HepG2 (cell line): ENCODE data around the gene RMRP. TPM values are rescaled to one million over a fixed set of nuclear protein-coding genes. Genes with fewer than 3 reads are reported as not detected.

Source experiments
- DRAP1 ChIP-seq: IDR thresholded peaks from 2 replicates; pipeline ENCODE4 v1.6.1; 2016; ENCODE audit warnings: missing genetic modification reagents, missing compliant biosample characterization
- KLF9 ChIP-seq: IDR thresholded peaks from 2 replicates; pipeline ENCODE4 v1.6.1; 2016; ENCODE audit warnings: low read depth
- MED13 ChIP-seq: sonication (generic); formaldehyde crosslinking; IDR thresholded peaks from 2 replicates; pipeline ENCODE4 v1.5.0; 2020; ENCODE audit warnings: missing genetic modification reagents
- MTERF4 ChIP-seq: sonication (generic); formaldehyde crosslinking; IDR thresholded peaks from 2 replicates; pipeline ENCODE4 v1.8.0; 2023; ENCODE audit warnings: mild to moderate bottlenecking, missing genetic modification reagents
- POGK ChIP-seq: sonication (generic); formaldehyde crosslinking; conservative IDR thresholded peaks from 2 replicates; pipeline ENCODE4 v1.8.0; 2022; ENCODE audit warnings: mild to moderate bottlenecking, moderate library complexity, missing genetic modification reagents
- POGZ ChIP-seq: sonication (generic); formaldehyde crosslinking; IDR thresholded peaks from 2 replicates; pipeline ENCODE4 v1.4.0; 2020; ENCODE audit warnings: mild to moderate bottlenecking, missing genetic modification reagents
- SNAPC4 ChIP-seq: sonication (generic); formaldehyde crosslinking; IDR thresholded peaks from 2 replicates; pipeline ENCODE4 v1.4.0; 2020; ENCODE audit warnings: mild to moderate bottlenecking, missing genetic modification reagents
- TRAFD1 ChIP-seq: sonication (generic); formaldehyde crosslinking; IDR thresholded peaks from 2 replicates; pipeline ENCODE4 v1.5.1; 2020; ENCODE audit warnings: missing genetic modification reagents, mild to moderate bottlenecking, borderline replicate concordance
- TRIM22 ChIP-seq: fragments of 450-650 bp; IDR thresholded peaks from 2 replicates; pipeline ENCODE4 v1.6.1; 2017
- TSC22D2 ChIP-seq: sonication (generic); formaldehyde crosslinking; IDR thresholded peaks from 2 replicates; pipeline ENCODE4 v1.5.1; 2020; ENCODE audit warnings: missing genetic modification reagents, mild to moderate bottlenecking, borderline replicate concordance
- ZMYM3 ChIP-seq: sonication (generic); formaldehyde crosslinking; IDR thresholded peaks from 2 replicates; pipeline ENCODE4 v1.5.1; 2020; ENCODE audit warnings: mild to moderate bottlenecking, missing genetic modification reagents
- ZNF251 ChIP-seq: sonication (generic); formaldehyde crosslinking; IDR thresholded peaks from 2 replicates; pipeline ENCODE4 v1.9.0; 2021; ENCODE audit warnings: mild to moderate bottlenecking, missing genetic modification reagents
- ZNF34 ChIP-seq: sonication (generic); formaldehyde crosslinking; IDR thresholded peaks from 2 replicates; pipeline ENCODE4 v1.4.0; 2020; ENCODE audit warnings: mild to moderate bottlenecking, missing genetic modification reagents, borderline replicate concordance
- ZNF350 ChIP-seq: sonication (generic); formaldehyde crosslinking; IDR thresholded peaks from 2 replicates; pipeline ENCODE4 v1.4.0; 2020; ENCODE audit warnings: mild to moderate bottlenecking, low read depth, missing genetic modification reagents, borderline replicate concordance
- ZNF737 ChIP-seq: sonication (generic); formaldehyde crosslinking; IDR thresholded peaks from 2 replicates; pipeline ENCODE4 v1.5.0; 2020; ENCODE audit warnings: missing genetic modification reagents, mild to moderate bottlenecking, borderline replicate concordance
- ZNF768 ChIP-seq: sonication (generic); formaldehyde crosslinking; IDR thresholded peaks from 2 replicates; pipeline ENCODE4 v1.4.0; 2020; ENCODE audit warnings: missing genetic modification reagents
- ZNF841 ChIP-seq: sonication (generic); formaldehyde crosslinking; IDR thresholded peaks from 2 replicates; pipeline ENCODE4 v1.8.1; 2023; ENCODE audit warnings: missing genetic modification reagents, borderline replicate concordance
- polyA plus RNA-seq, 8 experiments: library from polyadenylated mRNA; depleted of rRNA in 3 of 8; stranded (reverse) in 7 of 8; unstranded in 1 of 8; fragments of >200 nt; fragmentation: Illumina TruSeq in 4 of 8; extraction: Trizol in 4 of 8; gene quantifications; 2 replicates each; pipeline versions ENCODE4 v1.2.1 to v1.2.3, GENCODE V29; 2011 to 2016; ENCODE audit warnings: low read depth in 4 of 8, missing spikeins in 1 of 8, mixed read lengths in 1 of 8; ENCODE audit not compliant: insufficient read depth in 1 of 8
- total RNA-seq, 5 experiments: library from RNA; depleted of rRNA; stranded (reverse); fragments of >200 nt; fragmentation: Illumina TruSeq; extraction: Trizol; gene quantifications; 2 replicates each; pipeline ENCODE4 v1.2.3, GENCODE V29; 2016; ENCODE audit warnings: low read depth in 1 of 5

RMRP gene
- total and polyA plus RNA-seq, 2 of the 13 experiments (the other 11 are each of a cell fraction or from before 2014, with no cell fraction given), result 51.4 to 4,025 TPM

- no peak for TF ChIP-seq TRIM22
- no peak for TF ChIP-seq ZNF251 (CRISPR knock-in tag)
- peak; percentile 69; the same call in 1 of the 2 replicates for TF ChIP-seq POGK (CRISPR knock-in tag)
- TF ChIP-seq DRAP1, result 0 out of 2 replicates have a peak, but pooled peaks have one; percentile 49
- TF ChIP-seq ZNF34 (CRISPR knock-in tag), result 0 out of 2 replicates have a peak, but pooled peaks have one; percentile 58
- no peak for TF ChIP-seq ZMYM3 (CRISPR knock-in tag)
- peak; percentile 53; the same call in 1 of the 2 replicates for TF ChIP-seq SNAPC4 (CRISPR knock-in tag)
- no peak for TF ChIP-seq TRAFD1 (CRISPR knock-in tag)
- peak; percentile 59; the same call in 1 of the 2 replicates for TF ChIP-seq ZNF768 (CRISPR knock-in tag)
- peak; percentile 43; the same call in 1 of the 2 replicates for TF ChIP-seq POGZ (CRISPR knock-in tag)
- no peak for TF ChIP-seq TSC22D2 (CRISPR knock-in tag)
- TF ChIP-seq MTERF4 (CRISPR knock-in tag), result 0 out of 2 replicates have a peak, but pooled peaks have one; percentile 68
- TF ChIP-seq ZNF737 (CRISPR knock-in tag), result no peak
- no peak for TF ChIP-seq ZNF841 (CRISPR knock-in tag)
- peak; percentile 56; the same call in 1 of the 2 replicates for TF ChIP-seq ZNF350
- TF ChIP-seq KLF9 (CRISPR knock-in tag), result no peak
- TF ChIP-seq MED13 (CRISPR knock-in tag), result 0 out of 2 replicates have a peak, but pooled peaks have one; percentile 29
These were observed 11.1 kb downstream of the RMRP start (continued) for GRCh38 chr9:35646533-35647265.
